ENCODE measurements around the gene ZAP70.

Gene ZAP70

DNA sequence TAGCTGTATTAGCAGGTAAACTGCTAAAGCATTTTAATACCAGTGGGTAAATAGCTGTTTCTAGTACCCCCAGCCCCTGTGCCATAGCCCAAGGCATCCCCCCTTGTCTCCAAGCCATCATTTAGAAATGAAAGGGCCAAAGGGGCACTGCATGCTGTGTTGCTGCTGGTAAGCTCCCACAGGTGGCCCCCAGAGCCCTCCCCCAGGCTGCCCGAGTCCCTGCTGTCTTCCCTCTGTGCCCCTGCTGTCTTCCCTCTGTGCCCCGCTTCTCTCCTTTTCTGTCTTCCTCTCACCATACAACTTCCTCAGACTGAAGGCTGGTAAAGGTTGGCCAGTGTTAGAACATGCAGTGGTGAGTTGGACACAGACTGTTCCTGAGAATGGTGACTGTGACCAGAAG is 42.1 kb downstream of the ZAP70 start:
- no peak overlapping the region for H3K9ac ChIP-seq (ENCODE audit: low read depth, low read length, poor library complexity, severe bottlenecking)
- H3K9me2 ChIP-seq (replicated peaks; ENCODE audit: low read depth, low read length) = no peaks in the 10 kb centered on the region
- no peaks in the 10 kb centered on the region for H3K79me2 ChIP-seq (ENCODE audit: insufficient read depth, low read length)
- H3K36me3 ChIP-seq (ENCODE audit: insufficient read depth, low read length) = peaks cover 11% of the 10 kb centered on the region; the same call in 1 of the 2 replicates
- H3K27me3 ChIP-seq (ENCODE audit: insufficient read depth, low read length, poor library complexity, severe bottlenecking) = no peaks in the 10 kb centered on the region
- no peak overlapping the region for H2AFZ ChIP-seq (ENCODE audit: low read length)
- H3K9me3 ChIP-seq (ENCODE audit: insufficient read depth, low read depth, low read length) = no peaks in the 10 kb centered on the region
- H4K20me1 ChIP-seq (ENCODE audit: insufficient read depth, low read length, poor library complexity, severe bottlenecking) = no peaks in the 10 kb centered on the region
- TF ChIP-seq, protein P1, sequence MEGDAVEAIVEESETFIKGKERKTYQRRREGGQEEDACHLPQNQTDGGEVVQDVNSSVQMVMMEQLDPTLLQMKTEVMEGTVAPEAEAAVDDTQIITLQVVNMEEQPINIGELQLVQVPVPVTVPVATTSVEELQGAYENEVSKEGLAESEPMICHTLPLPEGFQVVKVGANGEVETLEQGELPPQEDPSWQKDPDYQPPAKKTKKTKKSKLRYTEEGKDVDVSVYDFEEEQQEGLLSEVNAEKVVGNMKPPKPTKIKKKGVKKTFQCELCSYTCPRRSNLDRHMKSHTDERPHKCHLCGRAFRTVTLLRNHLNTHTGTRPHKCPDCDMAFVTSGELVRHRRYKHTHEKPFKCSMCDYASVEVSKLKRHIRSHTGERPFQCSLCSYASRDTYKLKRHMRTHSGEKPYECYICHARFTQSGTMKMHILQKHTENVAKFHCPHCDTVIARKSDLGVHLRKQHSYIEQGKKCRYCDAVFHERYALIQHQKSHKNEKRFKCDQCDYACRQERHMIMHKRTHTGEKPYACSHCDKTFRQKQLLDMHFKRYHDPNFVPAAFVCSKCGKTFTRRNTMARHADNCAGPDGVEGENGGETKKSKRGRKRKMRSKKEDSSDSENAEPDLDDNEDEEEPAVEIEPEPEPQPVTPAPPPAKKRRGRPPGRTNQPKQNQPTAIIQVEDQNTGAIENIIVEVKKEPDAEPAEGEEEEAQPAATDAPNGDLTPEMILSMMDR (conservative IDR thresholded peaks at IDR 0.05; ENCODE audit: low read length) = no peak
- TF ChIP-seq EZH2phosphoT487 (IDR thresholded peaks at IDR 0.05; ENCODE audit: borderline replicate concordance) = no peak
- H3K4me2 ChIP-seq (ENCODE audit: low read depth, low read length, poor library complexity, severe bottlenecking) = no peak overlapping the region
- H3F3A ChIP-seq (ENCODE audit: low read depth) = no peaks in the 10 kb centered on the region
- H3K4me3 ChIP-seq (ENCODE audit: low read length, poor library complexity, severe bottlenecking) = no peak overlapping the region
- H3K4me1 ChIP-seq (ENCODE audit: insufficient read depth, low read length, poor library complexity, severe bottlenecking) = peaks cover 25% of the 10 kb centered on the region

DNA sequence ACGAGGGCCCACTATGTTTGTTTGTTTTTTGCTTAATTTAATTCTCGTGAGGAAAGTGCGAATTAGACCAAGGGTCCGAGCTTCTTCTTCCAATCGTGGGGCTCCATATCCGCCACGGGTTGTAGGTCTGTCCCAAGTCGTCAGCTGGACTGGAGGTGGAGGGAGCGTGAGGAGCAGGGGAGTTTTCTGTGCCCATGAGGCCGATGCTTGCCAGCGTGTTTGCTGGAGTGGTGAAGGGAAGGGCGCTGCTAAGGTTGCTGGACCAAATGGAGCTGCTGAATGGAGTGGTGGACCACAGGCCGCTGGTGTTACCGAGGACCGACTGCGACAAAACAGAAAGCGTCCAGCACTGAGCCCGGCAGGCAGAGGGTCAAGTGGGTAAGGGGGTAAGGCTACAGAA is 43.7 kb downstream of the ZAP70 start:
- no peaks in the 10 kb centered on the region for H3K9me2 ChIP-seq (replicated peaks; ENCODE audit: low read depth, low read length)
- no peak overlapping the region for H3K4me2 ChIP-seq (ENCODE audit: low read depth, low read length, poor library complexity, severe bottlenecking)
- no peak overlapping the region for H3K9ac ChIP-seq (ENCODE audit: low read depth, low read length, poor library complexity, severe bottlenecking)
- H3K36me3 ChIP-seq (ENCODE audit: insufficient read depth, low read length) = peaks cover 21% of the 10 kb centered on the region; the same call in 1 of the 2 replicates
- H3K4me3 ChIP-seq (ENCODE audit: low read length, poor library complexity, severe bottlenecking) = no peak overlapping the region
- no peaks in the 10 kb centered on the region for H3F3A ChIP-seq (ENCODE audit: low read depth)
- H3K4me1 ChIP-seq (ENCODE audit: insufficient read depth, low read length, poor library complexity, severe bottlenecking) = peaks cover 12% of the 10 kb centered on the region
- H3K79me2 ChIP-seq (ENCODE audit: insufficient read depth, low read length) = no peaks in the 10 kb centered on the region
- H4K20me1 ChIP-seq (ENCODE audit: insufficient read depth, low read length, poor library complexity, severe bottlenecking) = no peaks in the 10 kb centered on the region
- H2AFZ ChIP-seq (ENCODE audit: low read length) = no peak overlapping the region
- TF ChIP-seq, protein P1 (conservative IDR thresholded peaks at IDR 0.05; ENCODE audit: low read length) = no peak
- TF ChIP-seq EZH2phosphoT487 (IDR thresholded peaks at IDR 0.05; ENCODE audit: borderline replicate concordance) = no peak
- H3K27me3 ChIP-seq (ENCODE audit: insufficient read depth, low read length, poor library complexity, severe bottlenecking) = no peaks in the 10 kb centered on the region
- no peaks in the 10 kb centered on the region for H3K9me3 ChIP-seq (ENCODE audit: insufficient read depth, low read depth, low read length)

DNA sequence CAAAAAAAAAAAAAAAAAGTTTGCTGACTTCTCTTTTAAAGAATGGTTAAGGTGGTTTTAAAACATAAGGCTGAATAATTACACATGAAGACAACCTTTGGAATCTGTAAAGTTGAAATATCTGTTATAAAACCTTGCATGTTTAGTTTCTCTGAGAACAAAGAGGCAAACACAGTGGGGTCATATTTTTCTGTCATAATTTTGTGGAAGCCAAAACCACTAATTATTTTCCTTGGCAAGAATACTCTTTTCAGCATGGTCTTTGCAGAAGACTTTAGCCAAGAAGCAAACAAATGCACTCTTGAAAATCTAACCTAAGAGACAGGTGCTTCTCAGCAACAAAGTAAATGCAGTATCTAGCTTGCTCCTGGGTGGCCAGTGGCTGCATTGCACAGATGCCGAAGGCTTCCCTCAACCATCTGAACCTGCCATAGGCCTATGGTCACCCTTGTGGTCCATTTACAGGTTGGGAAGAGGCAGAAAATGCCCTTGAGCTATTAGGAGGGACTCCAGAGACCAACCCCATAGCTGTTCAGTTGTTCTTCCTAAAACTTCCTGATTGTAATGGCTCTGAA is 44.8 kb downstream of the ZAP70 start:
- H3K9me3 ChIP-seq (ENCODE audit: insufficient read depth, low read depth, low read length) = no peaks in the 10 kb centered on the region
- H3K4me3 ChIP-seq (ENCODE audit: low read length, poor library complexity, severe bottlenecking) = no peak overlapping the region
- TF ChIP-seq EZH2phosphoT487 (IDR thresholded peaks at IDR 0.05; ENCODE audit: borderline replicate concordance) = no peak
- TF ChIP-seq, protein P1 (conservative IDR thresholded peaks at IDR 0.05; ENCODE audit: low read length) = no peak
- H3K4me1 ChIP-seq (ENCODE audit: insufficient read depth, low read length, poor library complexity, severe bottlenecking) = peaks cover 11% of the 10 kb centered on the region
- no peak overlapping the region for H3K4me2 ChIP-seq (ENCODE audit: low read depth, low read length, poor library complexity, severe bottlenecking)
- no peaks in the 10 kb centered on the region for H3K27me3 ChIP-seq (ENCODE audit: insufficient read depth, low read length, poor library complexity, severe bottlenecking)
- no peaks in the 10 kb centered on the region for H4K20me1 ChIP-seq (ENCODE audit: insufficient read depth, low read length, poor library complexity, severe bottlenecking)
- H3F3A ChIP-seq (ENCODE audit: low read depth) = no peaks in the 10 kb centered on the region
- H3K36me3 ChIP-seq (ENCODE audit: insufficient read depth, low read length) = peaks cover 21% of the 10 kb centered on the region; the same call in 1 of the 2 replicates
- no peaks in the 10 kb centered on the region for H3K9me2 ChIP-seq (replicated peaks; ENCODE audit: low read depth, low read length)
- H3K79me2 ChIP-seq (ENCODE audit: insufficient read depth, low read length) = no peaks in the 10 kb centered on the region
- no peak overlapping the region for H3K9ac ChIP-seq (ENCODE audit: low read depth, low read length, poor library complexity, severe bottlenecking)
- H2AFZ ChIP-seq (ENCODE audit: low read length) = no peak overlapping the region

All from Loucy (cell line).